GM18499 (cell line): Measurements from ENCODE around the gene FREY1.
A peak's percentile ranks its signal among the peaks of the same experiment; 100 is the strongest.

Experiments used
- ATAC-seq: cut with Tn5 transposase; IDR thresholded peaks from one replicate; pipeline ENCODE4 v1.9.1; 2021; ENCODE audit warnings: moderate number of reproducible peaks; ENCODE audit not compliant: insufficient read depth, unreplicated experiment

The FREY1 gene

DNA sequence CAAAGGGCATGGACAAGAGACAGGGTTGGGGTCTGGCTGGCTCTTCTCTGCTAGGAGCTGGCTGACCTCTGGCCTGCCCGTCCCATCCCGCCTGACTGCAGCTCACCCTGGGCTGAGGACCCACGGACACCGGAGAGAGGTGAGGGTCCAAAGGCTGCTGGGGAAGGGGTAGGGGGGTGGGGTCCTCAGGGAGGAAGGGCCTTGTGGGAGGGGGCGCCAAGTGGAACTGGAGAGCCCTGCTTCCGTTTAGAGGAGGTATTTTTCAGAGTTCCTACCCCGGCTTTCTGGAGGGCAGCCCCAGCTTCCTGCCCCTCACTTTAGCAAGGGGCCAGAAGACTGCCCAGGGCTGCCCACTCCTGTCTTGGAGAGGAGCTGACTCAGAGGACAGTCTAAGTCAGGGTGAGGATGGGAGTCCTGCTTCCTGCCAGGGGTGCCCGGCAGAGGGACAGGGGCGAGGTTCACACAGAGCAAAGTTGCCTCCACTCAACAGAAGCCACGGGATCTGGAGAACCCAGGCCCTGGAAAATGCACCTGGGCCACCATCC, 22.5 kb upstream of the FREY1 start:
- peak; percentile 10 for ATAC-seq

DNA sequence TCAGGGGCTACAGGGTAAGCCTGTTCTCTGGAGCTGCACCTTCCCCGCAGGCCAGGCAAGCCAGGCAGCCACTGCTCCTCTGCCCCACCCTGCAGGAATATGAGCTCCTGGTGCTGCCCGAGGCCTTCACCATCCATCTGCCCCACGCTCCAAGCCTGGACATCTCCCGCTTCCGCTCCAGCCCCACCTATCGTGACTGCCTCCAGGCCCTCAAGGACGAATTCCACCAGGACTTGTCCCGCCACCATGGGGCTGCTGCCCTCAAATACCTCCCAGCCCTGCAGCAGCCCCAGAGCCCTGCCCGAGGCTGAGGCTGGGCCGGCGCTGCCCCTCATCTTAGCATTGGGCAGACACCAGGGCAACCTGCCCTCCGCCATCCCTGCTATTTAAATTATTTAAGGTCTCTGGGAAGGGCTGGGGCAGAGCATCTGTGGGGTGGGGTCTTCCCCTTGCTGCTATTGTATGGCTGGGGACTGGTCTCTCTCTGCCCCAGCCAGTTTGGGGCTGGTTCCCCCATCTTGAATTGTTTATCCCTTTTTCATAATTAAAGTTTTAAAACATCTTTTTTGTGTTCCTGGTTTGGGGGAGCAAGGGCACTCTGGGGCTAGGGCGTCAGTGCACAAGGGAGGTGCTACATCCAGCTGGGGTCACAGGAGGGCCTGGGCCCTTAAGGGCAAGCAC, 21.6 kb upstream of the FREY1 start:
- ATAC-seq = no peak

DNA sequence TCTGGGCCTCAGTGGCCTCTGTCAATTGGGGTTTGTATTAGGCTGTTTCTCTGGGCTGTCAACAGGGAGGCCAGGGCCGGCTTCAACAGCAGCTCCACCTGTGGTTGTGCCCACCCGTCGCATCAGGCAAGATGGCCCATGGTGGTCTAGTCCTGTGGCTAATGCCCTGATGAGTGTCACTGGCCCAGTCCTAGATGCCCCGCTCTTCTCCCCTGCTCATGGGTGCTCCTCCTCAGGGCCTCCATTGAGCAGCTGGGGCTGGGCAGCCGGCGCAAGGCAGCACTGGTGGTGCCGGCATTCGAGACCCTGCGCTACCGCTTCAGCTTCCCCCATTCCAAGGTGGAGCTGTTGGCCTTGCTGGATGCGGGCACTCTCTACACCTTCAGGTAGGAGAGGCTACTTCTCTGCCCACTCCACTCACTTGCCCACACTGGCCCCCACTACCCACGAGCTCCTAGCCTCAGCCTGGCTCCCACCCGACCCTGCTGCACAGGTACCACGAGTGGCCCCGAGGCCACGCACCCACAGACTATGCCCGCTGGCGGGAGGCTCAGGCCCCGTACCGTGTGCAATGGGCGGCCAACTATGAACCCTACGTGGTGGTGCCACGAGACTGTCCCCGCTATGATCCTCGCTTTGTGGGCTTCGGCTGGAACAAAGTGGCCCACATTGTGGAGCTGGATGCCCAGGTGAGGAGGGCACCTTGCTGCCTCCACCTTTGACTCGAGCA, 20.8 kb upstream of the FREY1 start:
- no peak for ATAC-seq

DNA sequence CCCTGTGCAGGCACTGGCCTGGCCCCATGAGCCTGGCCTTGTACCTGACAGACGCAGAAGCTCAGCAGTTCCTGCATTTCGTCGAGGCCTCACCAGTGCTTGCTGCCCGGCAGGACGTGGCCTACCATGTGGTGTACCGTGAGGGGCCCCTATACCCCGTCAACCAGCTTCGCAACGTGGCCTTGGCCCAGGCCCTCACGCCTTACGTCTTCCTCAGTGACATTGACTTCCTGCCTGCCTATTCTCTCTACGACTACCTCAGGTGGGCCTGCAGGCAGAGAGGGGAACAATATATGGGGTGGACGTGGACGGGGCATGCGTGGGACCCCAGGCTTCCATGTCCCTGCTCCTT, 20.2 kb upstream of the FREY1 start:
- no peak for ATAC-seq

DNA sequence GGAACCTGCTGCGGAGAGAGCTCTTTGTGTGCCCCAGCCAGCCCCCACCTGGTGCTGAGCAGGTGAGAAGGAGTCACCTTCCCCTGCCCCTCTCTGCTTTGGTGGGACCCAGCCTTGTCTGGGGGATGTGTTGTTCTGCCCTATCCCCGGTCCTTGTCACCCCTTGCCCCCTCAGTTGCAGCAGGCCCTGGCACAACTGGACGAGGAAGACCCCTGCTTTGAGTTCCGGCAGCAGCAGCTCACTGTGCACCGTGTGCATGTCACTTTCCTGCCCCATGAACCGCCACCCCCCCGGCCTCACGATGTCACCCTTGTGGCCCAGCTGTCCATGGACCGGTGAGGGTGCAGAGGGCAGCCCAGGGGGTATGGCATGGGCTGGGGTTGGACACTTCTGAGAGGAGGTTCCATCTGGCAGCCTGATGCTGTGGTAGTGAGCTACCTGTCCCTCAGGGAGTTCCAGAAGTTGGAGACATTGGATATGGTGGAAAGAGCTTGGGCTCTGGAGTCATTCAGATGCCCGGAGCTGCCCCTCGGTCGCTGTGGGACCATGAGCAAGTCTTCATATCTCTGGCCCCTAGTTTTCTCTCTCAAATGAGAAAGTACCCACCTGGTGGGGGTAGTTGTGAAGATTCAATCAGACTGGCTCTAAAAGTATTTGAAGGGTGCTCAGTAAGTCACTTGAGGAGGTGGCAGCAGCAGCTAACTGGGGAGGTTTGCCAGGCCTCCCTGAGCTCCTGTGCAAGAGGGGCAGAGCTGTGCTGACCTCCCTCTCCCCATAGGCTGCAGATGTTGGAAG, 19.7 kb upstream of the FREY1 start:
- ATAC-seq = no peak

DNA sequence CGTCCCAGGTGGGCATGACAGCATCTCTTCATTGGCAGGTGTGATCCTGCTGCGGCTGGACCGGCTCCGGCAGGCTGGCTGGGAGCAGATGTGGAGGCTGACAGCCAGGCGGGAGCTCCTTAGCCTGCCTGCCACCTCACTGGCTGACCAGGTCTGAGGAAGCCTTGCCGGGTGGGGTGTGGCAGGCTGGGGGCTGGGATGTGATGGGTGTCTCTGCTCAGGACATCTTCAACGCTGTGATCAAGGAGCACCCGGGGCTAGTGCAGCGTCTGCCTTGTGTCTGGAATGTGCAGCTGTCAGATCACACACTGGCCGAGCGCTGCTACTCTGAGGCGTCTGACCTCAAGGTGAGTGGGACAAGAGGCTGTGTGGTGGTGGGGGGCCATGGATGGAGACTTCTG, 18.9 kb upstream of the FREY1 start:
- ATAC-seq = no peak

DNA sequence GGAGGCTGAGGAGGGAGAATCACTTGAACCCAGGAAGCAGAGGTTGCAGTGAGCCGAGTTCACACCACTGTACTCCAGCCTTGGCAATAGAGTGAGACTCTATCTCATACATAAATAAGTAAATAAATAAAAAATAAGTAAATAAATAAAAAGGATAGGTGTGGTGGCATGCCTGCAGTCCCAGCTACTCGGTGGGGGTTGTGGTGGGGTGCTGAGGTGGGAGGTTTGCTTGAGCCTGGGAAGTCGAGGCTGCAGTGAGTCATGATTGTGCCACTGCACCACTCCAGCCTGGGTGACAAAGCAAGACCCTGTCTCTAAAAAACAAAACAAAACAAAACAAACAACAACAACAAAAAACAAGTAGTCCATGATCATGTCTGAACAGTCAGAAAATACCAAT, 18.5 kb upstream of the FREY1 start:
- ATAC-seq = no peak

DNA sequence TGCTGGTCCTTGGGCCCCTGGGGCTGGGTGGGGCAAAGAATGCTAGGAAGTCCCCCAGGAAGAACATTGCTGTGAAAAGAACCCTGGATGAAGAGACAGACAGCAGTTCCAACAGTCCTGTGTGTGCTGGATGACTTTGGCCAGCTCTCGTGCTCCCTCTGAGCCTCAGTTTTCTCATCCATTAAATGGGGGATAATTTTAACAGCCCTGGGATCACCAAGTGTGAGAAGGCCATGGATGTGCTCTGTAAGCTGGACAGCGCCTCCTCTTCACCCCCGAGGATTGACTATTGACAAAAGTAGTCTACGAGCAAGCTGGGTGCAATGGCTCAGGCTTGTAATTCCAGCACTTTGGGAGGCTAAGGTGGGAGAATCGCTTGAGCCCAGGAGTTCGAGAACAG, 17.9 kb upstream of the FREY1 start:
- no peak for ATAC-seq

DNA sequence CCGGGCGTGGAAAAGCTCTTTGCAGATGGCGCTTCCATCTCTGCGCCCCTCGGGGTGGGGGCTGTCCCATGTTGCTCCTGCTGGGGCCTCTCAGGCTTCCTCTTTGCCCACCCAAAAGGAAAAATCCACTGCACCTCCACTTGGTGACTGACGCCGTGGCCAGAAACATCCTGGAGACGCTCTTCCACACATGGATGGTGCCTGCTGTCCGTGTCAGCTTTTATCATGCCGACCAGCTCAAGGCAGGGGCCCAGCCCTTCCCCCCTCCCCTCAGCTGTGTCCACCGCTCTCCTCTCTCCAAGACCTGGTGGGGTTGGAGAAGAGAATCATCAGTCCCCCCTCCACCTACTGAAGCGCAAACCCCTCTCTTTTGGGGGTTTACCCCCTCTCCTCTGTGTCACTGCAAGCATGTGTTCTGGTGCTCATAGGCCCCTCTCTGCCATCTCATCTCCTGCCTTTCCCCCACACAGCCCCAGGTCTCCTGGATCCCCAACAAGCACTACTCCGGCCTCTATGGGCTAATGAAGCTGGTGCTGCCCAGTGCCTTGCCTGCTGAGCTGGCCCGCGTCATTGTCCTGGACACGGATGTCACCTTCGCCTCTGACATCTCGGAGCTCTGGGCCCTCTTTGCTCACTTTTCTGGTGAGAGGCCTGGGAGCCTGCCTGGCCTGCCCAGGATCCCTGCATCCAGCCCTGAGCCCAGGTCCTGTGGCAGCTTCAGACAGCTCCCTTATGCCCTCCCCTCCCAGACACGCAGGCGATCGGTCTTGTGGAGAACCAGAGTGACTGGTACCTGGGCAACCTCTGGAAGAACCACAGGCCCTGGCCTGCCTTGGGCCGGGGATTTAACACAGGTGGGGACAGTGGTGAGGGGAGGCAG, 17.2 kb upstream of the FREY1 start:
- ATAC-seq = no peak

DNA sequence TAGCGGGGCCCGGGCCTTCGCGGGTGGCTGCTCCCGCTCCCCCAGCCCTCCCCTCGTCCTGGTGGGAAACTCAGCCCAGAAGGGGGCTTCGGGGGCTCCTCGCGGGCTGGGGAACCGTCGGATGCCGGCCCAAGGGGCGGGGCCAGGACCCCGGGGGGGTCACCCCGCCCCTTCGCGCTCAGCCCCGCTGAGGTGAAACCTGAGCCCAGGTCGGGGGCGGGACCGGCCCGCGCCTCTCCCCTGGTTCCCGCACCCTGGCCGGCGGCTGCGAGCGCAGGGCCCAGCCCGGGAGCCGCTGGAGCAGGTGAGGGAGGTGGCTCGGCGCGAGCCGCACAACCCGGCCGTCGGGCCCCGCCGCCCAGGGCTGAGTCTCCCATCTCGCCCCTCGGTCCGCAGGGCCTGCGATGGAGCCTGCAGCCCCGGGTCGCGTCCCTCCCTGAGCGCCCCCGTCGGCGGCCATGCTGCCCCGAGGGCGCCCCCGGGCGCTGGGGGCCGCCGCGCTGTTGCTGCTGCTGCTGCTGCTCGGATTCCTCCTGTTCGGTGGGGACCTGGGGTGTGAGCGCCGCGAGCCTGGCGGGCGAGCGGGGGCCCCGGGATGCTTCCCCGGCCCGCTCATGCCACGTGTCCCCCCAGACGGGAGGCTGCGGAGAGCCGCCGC, 15.5 kb upstream of the FREY1 start, which contains the start of gene LARGE2:
Gene LARGE2, plus strand, starts transcription at position 232 of the 658 bp plus-strand sequence. Its CDS starts 227 bp downstream, at position 459.
- ATAC-seq = no peak

DNA sequence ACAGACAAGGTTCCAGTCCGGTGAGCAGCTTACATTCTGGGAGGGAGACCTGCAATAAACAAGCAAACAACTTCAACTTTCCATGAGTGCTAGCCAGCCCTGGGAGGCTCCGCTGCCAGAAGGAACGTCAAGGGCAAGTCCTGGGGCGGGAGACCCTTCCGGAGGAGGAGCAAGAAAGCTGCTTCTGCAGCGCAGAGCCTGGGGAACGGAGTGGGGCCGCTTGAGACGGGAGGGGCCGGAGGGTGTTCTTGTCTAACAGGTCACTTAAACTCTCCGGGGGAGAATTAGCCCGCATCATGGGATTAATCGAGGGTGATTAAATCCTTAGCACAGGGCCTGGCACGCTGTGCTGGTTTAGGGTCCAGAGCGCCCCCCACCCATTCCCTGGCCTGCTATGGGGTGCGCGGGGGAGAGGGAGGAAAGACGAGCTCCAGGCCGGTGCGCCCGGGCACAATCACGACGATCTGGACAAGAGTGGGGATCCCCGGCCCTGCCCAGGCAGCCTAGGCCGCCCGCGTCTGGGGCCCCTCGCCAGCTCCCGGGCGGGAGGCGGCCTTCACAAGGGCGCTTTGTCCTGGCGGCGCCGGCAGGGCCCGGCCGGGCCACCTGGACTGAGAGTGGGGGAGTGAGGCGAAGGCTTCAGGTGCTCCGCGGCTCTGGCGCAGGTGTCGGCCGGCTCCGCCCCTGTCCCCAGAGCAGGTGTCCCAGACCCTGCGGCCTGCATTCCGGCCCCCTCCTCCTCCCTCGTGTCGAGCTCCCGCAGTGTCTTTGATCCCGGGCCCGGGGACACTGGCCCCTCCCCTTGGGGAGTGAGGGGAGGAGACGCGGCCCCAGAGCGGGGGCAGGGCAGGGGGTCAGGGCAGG, 14.7 kb upstream of the FREY1 start:
- ATAC-seq = no peak

DNA sequence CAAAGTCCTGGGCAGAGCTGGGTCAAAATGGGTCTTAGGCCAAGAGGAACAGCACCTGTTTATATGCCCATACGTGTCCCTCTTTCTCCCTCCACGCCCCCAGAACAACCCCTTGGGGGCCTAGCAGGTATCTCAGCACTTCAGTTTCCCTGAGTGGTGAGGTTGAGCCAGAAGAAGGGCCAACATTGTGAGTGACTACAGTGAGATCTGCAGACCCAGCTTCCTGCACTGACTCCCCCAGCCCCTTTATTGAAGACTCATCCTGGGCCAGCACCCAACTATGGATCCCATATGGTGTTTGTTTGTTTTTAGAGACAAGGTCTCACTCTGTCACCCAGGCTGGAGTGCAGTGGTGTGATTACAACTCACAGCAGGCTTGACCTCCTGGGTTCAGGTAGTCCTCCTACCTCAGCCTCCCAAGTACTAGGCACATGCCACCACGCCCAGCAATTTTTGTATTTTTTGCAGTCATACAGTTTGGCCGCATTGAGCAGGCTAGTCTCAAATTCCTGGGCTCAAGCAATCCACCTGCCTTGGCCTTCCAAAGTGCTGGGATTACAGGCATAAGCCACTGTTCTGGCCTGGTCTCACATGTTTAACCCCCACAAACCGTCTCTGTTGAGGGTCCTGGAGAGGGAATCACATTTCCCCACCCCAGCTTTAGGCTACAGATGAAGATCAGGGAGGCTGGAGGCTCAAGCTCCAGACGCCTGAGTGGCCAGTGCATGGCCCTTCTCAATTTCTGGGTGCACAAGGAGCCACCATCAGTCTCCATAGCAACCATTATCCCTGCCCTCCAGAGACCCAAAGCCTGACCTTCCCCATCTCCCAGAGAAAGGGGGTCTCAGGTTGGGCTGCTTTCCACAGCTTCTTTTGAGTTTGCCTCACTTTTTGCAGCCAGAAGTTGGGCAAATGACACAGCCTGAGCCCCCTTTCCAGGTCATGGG, 13.7 kb upstream of the FREY1 start:
- ATAC-seq = no peak

DNA sequence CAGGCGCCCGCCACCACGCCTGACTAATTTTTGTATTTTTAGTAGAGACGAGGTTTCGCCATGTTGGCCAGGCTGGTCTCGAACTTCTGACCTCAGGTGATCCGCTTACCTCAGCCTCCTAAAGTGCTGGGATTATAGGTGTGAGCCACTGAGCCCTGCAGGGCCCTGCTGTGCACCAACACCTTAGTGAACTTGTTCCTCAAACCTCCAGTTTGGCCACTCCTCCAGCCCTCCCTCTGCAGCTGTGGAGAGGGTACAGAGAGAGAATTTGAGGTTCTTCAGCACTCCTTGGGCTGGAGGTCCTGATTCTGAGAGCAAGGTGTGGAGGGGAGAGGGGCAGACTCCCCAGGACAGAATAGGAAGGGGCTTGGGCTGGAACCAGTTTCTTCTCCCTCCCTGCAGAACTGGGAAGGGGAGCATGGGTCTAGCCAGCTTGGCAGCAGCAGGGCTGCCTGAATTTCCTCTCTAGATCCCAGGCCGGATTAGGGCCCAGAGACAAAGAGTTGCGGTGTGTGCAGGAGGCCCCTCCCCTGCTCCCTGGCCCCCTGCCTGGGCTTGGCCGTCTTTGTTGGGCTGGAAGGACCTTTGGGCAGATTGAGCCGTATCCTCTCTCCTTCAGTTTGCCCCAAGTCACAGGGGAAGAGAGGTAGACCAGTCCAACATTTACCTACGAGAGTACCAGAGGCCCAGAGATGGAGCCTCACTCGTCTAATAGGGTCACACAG, 12.9 kb upstream of the FREY1 start:
- ATAC-seq = no peak

DNA sequence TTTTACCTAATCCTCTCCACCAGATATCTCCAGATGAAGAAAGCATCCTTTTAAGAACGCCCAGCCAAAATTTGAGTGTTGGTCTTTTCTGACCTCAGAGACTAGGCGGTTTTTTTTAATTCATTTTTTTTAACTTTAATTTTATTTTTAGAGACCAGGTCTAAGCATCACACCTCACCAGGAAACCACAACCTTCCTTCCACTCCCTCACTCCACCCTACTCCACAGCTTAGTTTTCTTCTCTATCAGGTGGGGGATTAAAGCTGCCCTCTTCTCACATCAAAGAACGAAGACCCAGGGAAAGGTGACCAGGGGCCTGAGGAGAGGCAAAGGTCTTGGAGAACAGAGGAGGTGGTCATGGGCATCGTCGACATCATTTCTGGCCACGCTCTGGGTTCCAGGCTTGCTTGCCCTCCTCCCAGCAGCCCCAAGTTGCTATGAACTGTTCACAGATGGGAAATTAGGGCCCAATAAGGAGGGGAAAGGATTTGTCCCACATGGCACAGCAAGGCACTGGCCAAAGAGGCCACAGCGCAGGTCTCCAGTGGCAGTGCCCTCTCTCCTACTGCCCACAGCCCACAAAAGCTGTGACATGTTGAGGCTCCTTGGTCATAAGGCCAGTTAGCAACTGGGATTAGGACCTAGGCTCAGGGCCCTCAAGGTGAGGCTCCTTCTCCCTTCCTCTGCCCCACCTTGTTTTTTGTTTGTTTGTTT, 12.0 kb upstream of the FREY1 start:
- no peak for ATAC-seq

DNA sequence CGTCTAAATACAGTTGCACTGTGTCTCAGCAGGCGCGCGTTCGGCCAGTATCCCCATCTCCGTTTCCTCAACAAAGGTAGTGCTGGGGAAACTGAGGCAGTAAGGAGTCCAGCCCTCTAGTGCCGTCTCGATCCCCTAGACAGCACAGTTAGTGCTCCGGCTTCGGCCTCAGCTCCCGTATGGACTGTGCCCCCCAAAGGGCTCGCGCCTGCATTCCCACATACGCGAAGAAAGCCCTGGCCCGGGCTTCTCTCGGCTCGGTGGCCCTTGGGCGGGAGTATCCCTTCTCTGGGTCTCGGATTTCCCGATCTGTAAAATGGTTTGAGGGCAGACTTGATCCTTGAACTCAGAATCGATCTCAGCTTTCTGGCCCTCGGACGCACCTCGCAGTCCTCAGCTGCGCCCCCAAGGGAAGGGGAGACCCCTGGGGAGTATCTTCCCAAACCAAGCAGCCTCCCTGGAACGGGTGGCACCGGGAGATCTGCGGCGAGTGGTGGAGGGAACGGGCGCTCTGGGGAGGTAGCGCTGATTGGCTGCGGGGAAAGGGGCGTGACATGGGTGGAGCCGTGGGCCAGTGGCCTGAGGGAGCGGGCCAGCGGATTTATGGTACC, 11.4 kb upstream of the FREY1 start:
- ATAC-seq = no peak
